HK-2 (cell line): ENCODE measurements around the gene ATP11B.

Experiments
- DNase-seq: peaks from one replicate; pipeline ENCODE4 v3.0.0-alpha.2; 2018; ENCODE audit not compliant: unreplicated experiment

ATP11B gene

DNA sequence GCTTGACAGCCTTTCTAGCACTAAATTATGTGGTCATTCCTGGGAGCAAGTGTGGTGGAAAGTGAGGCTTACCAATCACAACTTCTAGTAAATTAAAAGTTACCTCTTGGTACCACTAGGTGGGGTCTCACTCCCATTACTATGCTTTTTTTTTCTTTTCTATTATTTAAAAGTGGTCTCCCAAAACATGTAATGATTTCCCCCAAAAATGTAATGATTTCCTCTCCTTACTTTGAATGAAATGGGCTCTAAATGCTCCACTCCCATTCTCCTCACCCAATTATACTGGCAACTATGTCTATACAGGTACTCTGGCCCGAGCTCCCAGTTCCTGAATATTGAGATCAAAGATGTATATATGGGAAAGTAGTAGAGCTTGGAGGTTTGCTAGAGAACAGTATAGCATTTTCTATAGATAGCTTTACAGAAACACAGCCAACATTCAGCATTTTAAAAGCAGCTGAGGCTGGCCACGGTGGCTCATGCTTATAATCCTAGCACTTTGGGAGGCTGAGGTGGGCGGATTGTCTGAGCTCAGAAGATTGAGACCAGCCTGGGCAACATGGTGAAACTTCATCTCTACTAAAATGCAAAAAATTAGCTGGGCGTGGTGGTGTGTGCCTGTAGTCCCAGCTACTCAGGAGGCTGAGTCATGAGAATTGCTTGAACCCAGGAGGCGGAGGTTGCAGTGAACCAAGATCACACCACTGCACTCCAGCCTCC is 116.2 kb downstream of the ATP11B start:
- DNase-seq = no peak

DNA sequence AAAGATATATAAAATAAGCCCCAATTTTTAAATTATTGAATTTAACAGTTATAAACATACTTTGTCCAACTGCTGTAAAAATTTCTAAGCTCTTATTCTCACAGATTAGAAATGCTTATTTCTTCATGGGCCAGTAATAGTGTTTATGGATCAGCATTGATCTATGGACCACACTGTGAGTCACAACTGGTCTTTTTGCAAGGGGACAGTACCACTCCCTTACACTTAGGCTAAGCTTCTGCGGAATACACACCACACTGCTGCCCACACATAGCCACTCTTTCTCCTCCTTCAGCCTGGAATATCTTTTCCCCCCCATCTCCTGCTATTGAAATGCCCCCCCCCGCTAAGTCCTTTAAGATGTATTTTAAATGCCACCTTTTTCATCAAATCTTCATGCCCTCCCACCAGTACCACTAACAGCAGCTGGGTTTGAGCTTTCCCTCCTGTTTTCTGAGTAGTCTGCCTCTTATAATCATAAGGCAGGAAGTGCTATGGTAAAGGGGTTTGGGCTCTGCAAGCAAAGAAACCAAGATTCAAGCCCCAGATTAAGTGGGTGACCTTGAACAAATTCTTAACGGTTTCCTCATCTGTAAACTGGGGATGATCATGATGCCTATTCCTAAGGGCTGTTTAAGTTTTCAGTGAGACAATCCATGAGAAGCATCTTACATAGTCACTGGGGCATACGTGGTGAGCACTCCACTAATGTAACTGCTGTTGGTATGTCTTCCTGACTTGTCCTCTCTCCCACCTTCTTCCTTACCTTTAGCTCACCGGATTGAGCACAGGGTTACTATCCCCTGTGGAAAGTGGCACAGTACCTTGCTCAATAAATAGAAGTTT is 117.9 kb downstream of the ATP11B start:
- DNase-seq = no peak

DNA sequence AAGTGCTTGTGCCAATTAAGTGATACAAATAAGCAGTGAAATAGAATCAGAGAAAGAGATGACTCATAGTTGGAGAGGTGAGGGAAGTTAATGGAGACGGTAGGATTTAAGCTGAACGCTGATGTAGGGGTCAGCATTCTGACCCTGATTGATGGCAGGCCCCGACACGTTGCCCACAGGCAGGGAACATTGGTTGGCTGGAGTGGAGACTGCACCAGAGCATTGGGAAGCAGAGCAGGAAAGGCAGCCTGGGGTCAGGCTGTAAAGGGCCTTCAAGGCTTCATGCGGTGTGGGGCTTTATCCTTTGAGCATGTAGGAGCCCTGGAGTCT is 118.4 kb downstream of the ATP11B start:
- DNase-seq = no peak

DNA sequence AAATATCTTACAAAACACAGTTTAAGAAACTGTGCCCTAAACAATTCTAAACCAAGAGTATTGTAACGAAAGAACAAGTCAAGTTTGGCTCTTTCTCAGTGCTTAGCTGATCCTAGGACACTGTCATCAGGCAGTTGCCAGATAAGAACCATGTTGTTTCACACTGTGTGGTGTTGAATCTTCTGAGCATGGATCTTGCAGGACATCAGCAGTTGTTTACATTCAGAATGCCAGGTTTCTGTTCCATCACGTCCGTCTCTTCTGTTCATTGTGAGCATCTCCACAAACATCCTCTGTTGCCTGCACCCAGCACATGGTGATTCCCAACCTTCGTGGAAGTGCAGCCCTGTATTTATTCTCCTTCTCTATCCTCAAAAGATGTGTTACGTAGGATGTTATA is 119.2 kb downstream of the ATP11B start:
- no peak for DNase-seq

DNA sequence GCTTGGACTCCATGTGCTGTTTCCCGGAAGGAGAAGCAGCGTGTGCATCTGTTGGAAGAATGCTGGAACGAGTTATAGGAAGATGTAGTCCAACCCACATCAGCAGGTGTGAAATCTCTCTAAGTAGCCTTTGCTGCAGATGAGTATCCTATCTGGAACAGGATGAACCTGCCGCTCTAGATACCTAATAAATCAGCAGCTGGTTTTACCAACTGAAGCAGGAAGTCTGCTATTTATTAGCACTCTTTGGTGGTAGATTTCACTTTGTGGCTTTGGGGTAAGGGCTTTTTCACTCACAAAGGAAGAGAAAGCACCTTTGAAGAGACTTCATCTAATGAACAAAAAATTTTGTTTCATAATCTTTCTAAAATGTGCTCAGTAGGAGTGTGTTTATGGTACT is 120.6 kb downstream of the ATP11B start:
- no peak for DNase-seq

DNA sequence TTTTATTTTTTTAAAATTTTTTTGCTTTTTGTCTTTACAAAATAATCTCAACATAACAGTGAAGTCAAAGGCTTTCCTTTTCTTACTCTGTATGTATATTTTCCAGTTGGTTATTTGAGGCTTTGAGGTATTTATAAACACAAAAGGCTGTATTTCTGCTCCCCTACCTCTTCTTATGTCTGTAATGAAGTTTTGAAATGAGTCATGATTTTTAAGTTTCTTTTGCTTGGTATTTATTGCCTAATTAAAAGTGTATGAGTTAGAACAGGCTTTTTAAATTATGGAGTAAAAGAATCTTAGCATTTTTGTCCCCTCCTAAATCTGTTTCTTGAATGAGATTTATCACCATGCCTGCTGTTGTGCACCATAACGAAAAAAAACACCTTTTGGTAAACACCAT is 121.0 kb downstream of the ATP11B start:
- DNase-seq = no peak

DNA sequence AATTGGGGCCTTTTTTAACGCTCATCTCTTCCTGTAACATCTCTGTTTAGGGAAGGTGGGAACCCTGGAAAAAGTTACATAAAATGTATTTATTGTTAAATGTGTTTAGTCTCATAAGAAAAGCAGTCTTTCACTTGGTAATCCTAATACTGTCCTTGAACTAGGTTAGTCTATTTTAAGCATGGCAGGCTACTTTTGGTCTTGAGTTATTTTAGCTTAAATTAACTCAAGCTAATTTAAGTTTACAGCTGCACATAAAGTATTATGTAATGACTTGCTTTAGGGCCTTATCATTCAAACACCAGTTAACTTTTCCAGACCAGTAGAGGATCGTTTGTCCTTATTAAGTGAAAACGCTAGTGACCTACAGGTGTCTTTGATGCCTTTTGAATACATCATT is 123.8 kb downstream of the ATP11B start:
- no peak for DNase-seq

DNA sequence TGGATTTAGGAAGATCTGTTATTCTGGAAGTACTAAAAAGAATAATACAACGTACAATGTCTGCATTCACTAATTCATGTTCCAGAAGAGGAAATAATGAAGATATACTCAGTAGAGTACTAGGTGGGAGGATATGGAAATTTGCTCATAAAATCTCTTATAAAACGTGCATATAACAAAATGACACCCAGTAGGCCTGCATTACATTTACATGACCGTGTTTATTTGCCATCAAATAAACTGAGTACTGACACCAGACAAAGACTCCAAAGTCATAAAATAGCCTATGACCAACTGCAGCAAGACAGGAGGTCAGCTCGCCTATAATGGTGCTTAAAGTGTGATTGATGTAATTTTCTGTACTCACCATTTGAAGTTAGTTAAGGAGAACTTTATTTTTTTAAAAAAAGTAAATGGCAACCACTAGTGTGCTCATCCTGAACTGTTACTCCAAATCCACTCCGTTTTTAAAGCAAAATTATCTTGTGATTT is 126.6 kb downstream of the ATP11B start:
- no peak for DNase-seq

DNA sequence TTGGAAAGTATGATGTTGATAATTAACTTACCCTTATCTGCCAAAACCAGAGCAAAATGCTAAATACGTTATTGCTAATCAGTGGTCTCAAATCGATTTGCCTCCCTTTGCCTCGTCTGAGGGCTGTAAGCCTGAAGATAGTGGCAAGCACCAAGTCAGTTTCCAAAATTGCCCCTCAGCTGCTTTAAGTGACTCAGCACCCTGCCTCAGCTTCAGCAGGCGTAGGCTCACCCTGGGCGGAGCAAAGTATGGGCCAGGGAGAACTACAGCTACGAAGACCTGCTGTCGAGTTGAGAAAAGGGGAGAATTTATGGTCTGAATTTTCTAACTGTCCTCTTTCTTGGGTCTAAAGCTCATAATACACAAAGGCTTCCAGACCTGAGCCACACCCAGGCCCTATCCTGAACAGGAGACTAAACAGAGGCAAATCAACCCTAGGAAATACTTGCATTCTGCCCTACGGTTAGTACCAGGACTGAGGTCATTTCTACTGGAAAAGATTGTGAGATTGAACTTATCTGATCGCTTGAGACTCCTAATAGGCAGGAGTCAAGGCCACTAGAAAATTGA is 127.3 kb downstream of the ATP11B start:
- DNase-seq = no peak

DNA sequence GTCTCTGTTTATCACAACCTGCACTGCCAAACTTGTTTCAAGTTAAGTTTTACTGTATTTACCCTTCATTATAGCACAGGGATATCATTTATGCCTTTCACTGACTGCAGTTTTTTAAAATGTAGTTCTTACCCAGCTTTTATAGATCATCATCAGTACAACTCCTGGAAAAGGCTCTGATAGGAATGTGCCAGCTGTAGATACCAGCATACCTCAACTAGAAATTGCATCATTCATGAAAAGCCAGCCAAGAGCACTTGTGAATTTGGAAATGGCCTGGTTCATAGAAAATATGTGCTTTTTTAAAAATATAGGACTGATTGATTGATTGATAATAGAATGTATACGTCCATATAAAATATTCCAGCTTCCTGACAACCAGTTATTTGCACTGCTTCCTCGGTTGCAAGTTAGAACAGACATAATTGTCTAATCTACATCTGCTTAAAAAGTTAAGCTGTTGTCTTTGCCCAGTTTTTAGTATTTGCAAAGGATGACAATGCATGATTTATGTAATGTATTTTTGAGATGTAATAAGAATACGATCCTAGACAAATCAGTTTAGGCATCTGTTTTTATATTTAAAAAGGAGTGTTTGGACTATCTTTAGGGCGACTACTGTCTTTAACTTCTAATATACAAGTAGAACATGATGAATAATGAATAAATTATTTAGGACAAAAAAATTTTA is 128.5 kb downstream of the ATP11B start:
- DNase-seq = no peak

DNA sequence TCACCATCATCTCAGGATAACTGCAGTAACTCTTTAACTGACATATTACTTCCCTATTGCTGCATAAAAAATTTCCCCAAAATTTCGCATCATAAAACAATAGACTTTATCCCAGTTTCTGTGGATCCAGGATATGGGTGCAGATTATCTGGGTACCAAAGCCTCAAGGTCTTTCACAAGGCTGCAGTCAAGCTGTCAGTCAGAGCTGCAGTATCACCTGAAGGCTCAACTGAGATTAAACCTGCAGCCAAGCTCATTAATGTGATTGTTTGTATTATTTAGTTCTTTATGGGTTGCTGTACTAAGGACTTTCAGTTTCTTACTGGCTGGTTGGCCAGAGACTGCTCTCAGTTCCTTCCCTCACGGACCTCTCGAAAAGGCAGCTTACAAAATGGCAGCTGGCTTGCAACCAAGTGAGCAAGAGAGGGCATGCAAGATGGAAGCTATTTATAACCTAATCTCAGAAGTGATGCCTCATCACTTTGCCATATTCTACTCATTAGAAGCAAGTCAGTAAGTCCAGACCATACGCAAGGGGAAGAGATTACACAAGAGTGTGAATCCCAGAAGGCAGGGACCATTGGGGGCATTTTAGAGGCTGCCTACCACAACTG is 132.1 kb downstream of the ATP11B start:
- DNase-seq = no peak

DNA sequence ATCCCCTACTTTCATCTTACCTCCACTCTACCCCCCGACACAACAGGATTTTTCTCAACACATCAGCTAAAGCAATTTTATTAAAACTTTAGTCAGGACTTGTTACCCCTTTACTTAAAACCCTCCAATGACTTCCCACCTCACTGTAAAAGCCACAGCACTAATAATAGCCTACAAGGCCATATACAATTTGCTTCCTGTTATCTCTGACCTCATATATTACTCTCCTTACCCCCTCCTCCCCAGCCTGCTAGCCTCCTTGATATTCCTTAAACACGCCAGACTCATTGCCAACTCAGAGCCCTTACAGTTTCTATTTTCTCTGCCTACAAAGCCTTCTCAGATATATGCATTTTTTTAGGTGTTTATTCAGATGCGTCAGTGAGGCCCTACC is 132.6 kb downstream of the ATP11B start:
- DNase-seq = no peak

DNA sequence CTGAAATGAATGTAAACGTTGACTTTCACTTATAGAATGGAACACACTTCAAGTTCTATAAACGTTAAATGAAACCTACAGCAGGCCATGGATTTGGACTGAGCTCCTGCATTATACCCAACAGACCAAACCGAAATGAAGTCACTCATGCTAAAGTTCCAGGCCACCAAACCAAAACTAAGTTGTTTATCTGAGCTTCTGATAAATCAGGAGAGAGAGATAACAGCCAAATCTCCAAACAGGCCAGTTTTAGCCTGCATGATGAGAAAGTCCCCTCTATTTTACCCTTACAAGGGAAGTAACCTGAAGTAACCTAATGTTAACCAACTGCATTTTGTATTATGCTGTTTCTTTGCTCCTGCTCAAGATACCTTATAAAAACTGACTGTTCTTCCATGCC is 142.5 kb downstream of the ATP11B start:
- no peak for DNase-seq

DNA sequence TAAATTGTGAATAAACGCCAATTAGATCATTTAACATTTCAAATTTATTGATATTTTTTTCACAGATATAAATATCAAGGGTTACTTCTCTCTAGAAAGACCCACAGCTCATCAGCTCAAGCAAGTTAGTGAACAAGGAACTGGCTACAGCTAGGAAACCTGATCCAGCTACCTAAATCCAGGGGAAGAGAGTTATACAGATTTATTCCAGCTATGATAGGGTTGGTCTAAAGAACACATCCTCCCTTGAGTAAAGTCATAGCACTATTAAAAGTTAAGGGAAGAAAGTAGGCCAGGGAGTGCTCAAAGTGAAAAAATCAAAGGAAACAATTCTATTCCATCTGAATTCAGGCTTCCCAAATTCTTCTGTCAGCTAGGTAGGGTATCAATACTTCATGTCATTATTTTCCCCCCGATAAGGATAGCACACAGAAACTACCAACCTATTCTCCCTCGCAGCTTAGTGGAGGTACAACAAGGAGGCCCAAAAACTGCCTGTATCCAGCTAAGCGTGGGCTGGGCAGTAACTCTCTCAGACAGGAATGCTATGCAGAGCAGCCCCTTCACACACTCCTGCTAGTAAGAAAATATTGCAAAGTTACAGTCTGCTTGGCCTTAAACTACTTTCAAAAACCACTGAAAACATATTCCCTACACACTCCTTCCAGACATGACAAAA is 143.1 kb downstream of the ATP11B start:
- DNase-seq = no peak

DNA sequence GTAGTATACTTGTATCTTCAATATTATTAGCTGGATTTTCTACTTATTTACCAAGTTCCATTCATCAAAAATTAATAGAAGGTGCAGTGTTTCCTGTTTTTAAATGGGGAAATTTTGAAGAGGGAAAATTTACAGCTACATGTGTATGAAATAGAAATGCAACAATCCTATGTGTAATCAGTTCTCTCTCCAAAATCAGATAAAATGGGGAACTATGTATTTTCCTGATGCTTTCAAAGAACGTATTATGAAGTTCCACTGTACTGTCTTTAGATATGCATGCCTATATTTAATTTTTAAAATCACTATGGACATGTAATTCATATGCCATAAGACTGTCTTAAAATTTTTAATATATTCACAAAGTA is 143.6 kb downstream of the ATP11B start:
- no peak for DNase-seq

DNA sequence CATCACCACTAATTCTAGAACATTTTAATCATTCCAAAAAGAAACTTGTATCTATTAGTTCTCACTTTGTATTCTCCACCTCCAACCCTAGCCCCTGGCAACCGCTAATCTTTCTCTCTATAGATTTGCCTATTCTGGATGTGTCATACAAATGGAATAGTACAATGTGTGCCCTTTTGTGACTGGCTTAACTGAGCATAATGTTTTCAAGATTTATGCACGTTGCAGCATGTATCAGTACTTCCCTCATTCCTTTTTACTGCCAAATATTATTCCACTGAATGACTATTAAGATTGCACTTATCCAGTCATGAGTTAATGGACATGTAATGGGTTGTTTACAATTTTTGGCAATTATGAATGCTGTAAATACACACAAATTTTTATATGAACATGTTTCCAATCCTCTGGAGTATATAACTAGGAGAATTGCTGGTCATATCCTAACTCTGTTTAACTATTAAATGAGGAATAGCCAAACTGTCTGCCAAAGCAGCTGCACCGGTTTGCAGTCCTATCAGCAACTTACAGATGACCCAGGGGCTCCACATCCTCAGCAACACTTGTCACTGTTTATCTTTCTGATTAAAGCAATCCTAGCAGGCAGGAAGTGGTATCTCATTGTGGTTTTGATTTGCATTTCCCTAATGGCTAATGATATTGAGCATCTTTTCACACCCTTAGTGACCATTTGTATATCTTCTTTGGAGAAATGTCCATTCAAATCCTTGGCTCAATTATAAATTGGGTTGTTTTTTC is 144.2 kb downstream of the ATP11B start:
- no peak for DNase-seq

DNA sequence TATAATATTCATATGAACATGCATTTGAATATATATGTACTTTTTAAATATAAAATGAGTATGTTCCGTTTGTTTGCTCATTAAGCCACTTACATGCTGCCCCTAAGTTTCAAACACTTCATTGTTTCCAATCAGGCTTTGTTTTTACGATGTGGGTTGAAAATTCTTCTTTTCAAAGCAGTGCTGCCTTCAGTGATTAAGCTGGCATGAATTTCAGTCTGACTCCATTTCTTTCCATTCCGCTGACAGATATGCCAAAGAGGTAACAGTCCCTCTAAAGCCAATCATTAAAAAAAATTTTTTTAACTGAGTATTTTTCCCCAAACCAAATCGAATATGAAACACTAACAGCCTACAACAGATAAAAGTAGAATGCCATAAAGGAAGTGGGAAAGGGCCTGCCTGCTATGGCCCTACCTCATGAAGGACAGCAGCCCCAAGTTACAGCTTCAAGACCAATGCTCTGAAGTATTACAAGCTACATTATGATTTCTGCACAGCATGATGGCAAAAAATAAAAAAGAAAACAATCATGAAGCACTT is 147.0 kb downstream of the ATP11B start:
- DNase-seq = no peak

DNA sequence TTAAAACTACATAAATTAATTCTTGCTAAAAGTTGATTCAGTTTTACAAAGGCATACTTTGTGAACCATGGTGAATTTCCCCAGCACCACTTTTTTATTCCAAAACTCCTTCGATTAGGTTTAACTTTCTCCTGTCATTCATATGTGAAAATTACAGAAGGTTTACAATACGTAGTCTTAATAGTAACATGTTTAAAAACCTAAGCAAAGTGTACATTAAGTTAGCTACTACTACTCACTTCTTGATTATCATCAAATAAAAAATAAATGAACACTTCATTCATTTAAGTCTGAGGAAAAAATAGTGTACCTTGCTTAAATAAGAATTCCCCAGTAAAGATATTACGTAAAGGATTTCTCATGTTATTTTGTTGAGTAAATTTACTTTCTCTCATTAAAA is 148.4 kb downstream of the ATP11B start:
- no peak for DNase-seq

DNA sequence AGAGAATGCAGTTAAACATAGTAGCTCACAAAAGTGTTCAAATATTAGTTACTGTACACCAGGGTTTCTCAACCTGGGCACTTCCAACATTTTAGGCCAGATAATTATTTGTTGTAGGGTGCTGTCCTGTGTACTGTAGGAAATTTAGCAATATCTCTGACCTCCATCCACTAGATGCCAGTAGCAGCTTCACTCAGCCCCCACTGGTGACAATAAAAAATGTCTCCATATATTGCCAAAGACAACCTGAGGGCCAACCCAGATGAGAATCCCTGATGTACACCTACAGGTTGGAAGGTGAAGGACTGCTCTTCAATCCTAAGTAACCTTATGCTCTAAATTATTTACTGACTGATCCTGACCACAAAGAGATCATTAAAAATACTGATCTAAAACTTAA is 154.6 kb downstream of the ATP11B start:
- no peak for DNase-seq

DNA sequence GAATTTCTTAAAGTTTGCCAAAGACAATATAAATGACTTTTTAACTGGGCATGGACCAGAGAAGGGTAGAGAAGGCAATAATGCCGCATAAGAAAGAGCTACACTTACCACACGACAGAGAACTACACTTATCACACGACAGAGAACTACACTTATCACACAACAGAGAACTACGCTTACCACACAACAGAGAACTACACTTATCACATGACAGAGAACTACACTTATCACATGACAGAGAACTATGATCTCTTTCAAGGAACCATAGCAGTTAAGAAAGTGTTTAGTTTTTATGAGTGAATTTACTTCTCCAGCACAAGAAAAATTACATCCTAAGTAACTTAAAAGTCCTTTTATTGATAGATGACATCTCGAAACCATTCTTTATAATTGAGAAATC is 155.0 kb downstream of the ATP11B start:
- no peak for DNase-seq
